GM19193 (cell line): Measurements from ENCODE around the gene TMTC2.

Source experiments
- POLR2A ChIP-seq: IDR thresholded peaks from 4 replicates; pipeline ENCODE4 v1.6.1; 2011; ENCODE audit not compliant: insufficient read depth, insufficient read length; ENCODE audit errors: extremely low read depth

TMTC2 gene

GRCh38 chr12:82972624-82973023, 285.9 kb downstream of the TMTC2 start:
- no peak for TF ChIP-seq POLR2A

DNA sequence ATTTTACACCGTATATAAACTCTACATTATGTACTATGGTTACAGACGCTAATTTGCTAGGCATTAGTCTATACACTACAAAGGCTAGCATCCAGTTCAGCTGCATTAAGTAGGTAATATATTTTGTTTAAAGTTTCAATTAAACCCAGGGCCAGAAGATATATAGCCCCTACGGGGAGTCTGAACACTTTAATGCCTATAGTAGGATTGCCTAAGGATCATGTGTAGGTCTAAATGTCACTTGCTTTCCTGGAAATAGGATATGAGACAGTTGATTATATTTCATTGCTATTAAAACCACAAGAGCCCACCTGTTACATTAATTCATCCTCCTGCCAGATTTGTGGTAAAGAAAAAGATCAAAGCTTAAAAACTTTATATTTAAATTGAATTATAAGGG, 286.9 kb downstream of the TMTC2 start:
- TF ChIP-seq POLR2A = no peak

- TF ChIP-seq POLR2A = no peak
These were observed 294.4 kb downstream of the TMTC2 start for GRCh38 chr12:82981150-82981549.

DNA sequence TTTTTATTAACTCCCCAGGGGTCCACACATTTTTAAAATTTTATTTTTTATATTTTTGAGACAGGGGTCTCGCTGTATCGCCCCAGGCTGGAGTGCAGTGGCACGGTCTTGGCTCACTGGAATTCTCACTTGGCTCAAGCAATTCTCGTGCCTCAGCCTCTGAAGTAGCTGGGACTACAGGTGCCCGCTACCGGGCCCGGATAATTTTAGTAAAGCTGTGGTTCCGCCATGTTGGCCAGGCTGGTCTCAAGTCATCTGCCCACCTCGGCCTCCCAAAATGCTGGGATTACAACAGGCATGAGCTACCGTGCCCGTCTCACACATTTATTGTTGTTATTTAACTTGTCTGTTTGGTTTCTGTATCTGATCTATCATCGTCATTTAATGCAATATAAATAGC, 307.4 kb downstream of the TMTC2 start:
- no peak for TF ChIP-seq POLR2A

DNA sequence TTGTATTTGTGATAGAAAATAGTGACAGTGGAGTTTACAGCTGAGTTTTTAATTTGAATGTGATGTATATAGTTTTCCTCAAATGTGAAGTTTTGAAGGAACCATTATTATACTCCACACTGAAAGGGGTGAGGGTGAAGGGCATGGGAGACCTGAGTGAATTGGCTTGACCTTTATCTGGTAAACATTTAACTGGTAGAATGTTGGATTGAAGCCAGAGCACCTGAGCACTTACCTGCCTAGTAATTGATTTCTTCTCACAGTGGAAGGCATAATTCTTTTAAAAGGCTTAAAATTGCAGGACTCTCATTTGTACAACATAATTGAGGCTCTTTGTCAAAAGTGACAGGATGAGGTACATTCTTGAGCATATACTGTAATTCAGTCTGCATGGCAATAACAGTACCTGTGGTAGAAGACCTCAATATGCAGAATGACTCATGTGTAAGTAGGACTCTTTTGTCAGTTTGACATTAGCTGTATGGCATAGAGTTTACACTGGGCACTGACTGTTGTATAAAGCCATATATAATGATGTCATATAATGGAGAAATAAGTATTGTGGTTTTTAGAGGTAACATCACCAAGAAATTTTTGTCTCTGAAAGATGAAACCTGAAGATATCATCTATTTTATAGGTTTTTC, 309.6 kb downstream of the TMTC2 start:
- no peak for TF ChIP-seq POLR2A

GRCh38 chr12:82998509-82998908, 311.8 kb downstream of the TMTC2 start:
- no peak for TF ChIP-seq POLR2A

DNA sequence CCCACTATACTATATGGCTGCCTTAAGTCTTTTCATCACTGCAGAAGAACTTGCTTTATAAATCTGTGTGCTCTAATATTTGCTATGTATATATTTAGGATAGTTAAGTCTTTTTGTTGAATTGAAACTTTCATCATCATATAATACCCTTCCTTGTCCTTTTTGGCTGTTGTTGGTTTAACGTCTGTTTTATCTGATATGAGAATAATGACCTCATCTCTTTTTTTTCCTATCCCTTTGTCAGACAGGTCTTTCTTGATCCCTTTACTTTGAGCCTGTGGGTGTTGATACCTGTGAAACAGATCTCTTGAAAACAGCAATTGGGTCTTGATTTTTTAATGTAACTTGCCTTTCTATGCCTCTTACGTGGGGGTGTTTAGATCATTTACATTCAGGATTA, 316.3 kb downstream of the TMTC2 start:
- no peak for TF ChIP-seq POLR2A

DNA sequence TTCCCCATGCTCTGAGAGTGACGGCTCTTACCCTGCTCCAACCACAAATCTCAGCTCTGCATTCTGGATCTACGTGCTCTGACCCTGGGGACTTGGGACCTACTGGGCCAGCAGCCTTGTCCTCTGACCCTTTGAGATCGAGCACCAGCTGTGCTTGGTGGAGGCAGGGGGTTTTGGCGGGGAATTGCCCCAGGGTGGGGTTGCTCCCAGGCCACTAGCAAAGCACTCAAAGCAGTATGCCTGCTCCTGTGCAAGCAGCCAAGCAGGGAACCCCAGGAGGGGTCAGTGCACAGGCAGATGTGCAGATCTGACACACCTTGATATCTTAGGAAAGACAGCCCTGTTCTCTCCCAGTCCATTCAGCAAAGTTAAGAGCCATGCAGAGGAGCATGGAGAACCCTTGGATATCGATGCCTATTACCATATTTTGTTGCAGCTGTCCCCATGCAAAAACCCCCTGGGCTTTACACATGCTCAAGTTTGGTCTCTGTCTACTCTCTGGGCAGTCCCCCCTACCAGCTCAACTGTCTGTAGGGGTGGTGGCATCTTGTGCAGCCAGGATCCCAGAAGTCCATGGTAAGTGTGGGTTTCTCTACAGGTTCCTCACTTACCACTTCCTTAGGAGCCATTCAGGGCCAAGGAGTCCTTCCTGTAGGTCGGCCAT, 319.0 kb downstream of the TMTC2 start:
- no peak for TF ChIP-seq POLR2A

DNA sequence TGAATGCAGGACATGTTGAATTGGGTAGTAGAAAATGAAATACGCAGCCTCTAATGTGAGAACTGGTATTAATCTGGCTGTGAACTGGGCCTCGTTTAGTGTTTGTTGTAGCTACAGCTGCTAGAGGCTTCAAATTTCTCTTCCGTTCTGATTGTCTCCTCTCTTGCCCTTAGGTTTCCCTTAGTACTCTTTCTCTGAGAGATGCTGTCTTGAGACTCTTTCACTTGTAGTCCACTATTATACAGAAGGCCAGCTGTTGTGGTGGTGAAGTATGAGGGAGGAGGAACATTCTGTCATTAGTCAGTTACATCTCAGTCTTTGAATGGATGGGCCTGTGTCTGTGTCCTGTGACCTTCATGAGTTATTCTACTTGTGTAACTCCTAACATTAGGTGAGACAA, 322.0 kb downstream of the TMTC2 start:
- TF ChIP-seq POLR2A = no peak

- TF ChIP-seq POLR2A = no peak
These were observed 323.6 kb downstream of the TMTC2 start for GRCh38 chr12:83010169-83010804.

- no peak for TF ChIP-seq POLR2A
These were observed 328.9 kb downstream of the TMTC2 start for GRCh38 chr12:83015390-83016217.

GRCh38 chr12:83016218-83016835, 329.6 kb downstream of the TMTC2 start:
- no peak for TF ChIP-seq POLR2A

DNA sequence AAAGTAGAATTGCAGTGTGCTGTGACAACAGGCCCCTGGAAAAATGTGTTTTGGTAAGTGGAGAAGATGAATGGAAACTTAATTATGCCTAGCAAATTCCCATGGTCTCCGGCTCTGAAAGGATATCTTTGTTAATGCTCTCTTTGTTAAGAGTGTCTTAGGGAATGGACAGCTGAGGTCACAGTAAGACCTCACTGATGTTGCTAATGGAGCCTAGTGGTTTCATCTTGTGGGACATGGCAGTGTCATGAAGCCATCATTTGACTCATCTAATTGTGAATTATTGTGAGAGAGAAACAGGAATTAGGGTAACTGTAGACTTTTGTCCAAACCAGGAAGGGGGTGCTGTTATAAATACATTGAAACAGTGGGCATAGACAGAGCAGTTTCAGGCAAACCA, 330.3 kb downstream of the TMTC2 start:
- no peak for TF ChIP-seq POLR2A

GRCh38 chr12:83018088-83018487, 331.4 kb downstream of the TMTC2 start:
- TF ChIP-seq POLR2A = no peak
